HL-60 (cell line): ENCODE data around the gene CLIC3.

Experiments used
- DNase-seq, 2 experiments: peaks; one replicate each; pipeline ENCODE4 v3.0.0-alpha.2; 2010 to 2020; ENCODE audit warnings: low read depth in 1 of 2, low spot score in 1 of 2
- H3K27ac ChIP-seq: fragments of 250-450 bp; sonication (Bioruptor Pico); replicated peaks from 2 replicates; pipeline ENCODE4 v1.5.1; 2020; ENCODE audit warnings: mild to moderate bottlenecking, moderate library complexity
- H3K27me3 ChIP-seq: fragments of 250-450 bp; sonication (Bioruptor Pico); 2 replicates; pipeline ENCODE4 v1.5.1; 2021; ENCODE audit warnings: mild to moderate bottlenecking, moderate library complexity; ENCODE audit not compliant: insufficient read depth, poor library complexity, severe bottlenecking
- H3K4me3 ChIP-seq: replicated peaks from 2 replicates; pipeline ENCODE4 v1.5.1; 2011; ENCODE audit warnings: mild to moderate bottlenecking, control low read depth, low read length; ENCODE audit not compliant: insufficient read depth
- CTCF ChIP-seq: IDR thresholded peaks from one replicate; pipeline ENCODE4 v1.5.1; 2011; ENCODE audit warnings: low read length, control low read depth, inconsistent platforms; ENCODE audit not compliant: insufficient read depth
- GABPA ChIP-seq: IDR thresholded peaks from 2 replicates; pipeline ENCODE4 v1.6.1; 2012; ENCODE audit warnings: low read depth
- POLR2AphosphoS5 ChIP-seq: IDR thresholded peaks from 2 replicates; pipeline ENCODE4 v1.6.1; 2012; ENCODE audit warnings: low read depth
- REST ChIP-seq: IDR thresholded peaks from 2 replicates; pipeline ENCODE4 v1.6.1; 2012; ENCODE audit warnings: low read depth; ENCODE audit not compliant: insufficient replicate concordance
- SPI1 ChIP-seq: IDR thresholded peaks from 2 replicates; pipeline ENCODE4 v1.6.1; 2012; ENCODE audit warnings: low read depth, mild to moderate bottlenecking, borderline replicate concordance

CLIC3 gene

GRCh38 chr9:136982232-136983051 lies 13.9 kb downstream of the CLIC3 start, which contains the start of gene LCNL1:
LCNL1 (plus strand) TSS chr9:136982993; CDS start chr9:136983587, 594 bp downstream.
- no peak for DNase-seq
- Histone ChIP-seq H3K4me3 (no peak within 1 kb of the TSS), H3K27me3 (peaks cover 25% of the 10 kb centered on the region), H3K27ac (no peak within 1 kb of the TSS)
- TF ChIP-seq CTCF (no peak), REST (no peak), GABPA (no peak), POLR2AphosphoS5 (no peak), SPI1 (no peak)

- no peak for TF ChIP-seq REST
- TF ChIP-seq POLR2AphosphoS5 = no peak
- no peak for TF ChIP-seq SPI1
- no peak for TF ChIP-seq CTCF
- TF ChIP-seq GABPA = no peak
- Histone ChIP-seq H3K27me3 (peaks cover 25% of the 10 kb centered on the region), H3K4me3 (no peak overlapping the region), H3K27ac (no peak overlapping the region)
- DNase-seq = no peak
These were observed 14.7 kb downstream of the CLIC3 start for GRCh38 chr9:136981588-136982231.

- H3K27ac ChIP-seq = no peak overlapping the region
- H3K4me3 ChIP-seq = no peak overlapping the region
- peaks cover 17% of the 10 kb centered on the region for H3K27me3 ChIP-seq
- TF ChIP-seq SPI1 (no peak), CTCF (no peak), POLR2AphosphoS5 (no peak), GABPA (no peak), REST (no peak)
- DNase-seq = no peak
These were observed 15.5 kb downstream of the CLIC3 start for GRCh38 chr9:136980669-136981478.
